ENCODE data around the gene DMRTA2.

GRCh38 chr1:50371749-50372148 lies 51.5 kb downstream of the DMRTA2 start:
- TF ChIP-seq EZH2phosphoT487 (IDR thresholded peaks at IDR 0.05): no peak
- no peak for TF ChIP-seq EZH2 (IDR thresholded peaks at IDR 0.05)

Measured in neural progenitor cell (in vitro differentiated cells).